ENCODE results near the gene NUTM2A. TPM values are rescaled to one million over a fixed set of nuclear protein-coding genes. Genes with fewer than 3 reads are reported as not detected.
"Not testable (repeated sequence)": the region's sequence is repeated elsewhere in the genome, so short reads cannot be mapped to it uniquely, and the experiment has no call there.

NUTM2A gene
- total RNA-seq, 2 experiments from 2014 or later = 1.2 to 1.6 TPM

GRCh38 chr10:87204801-87205200 lies 20.4 kb upstream of the NUTM2A start:
- H3K27me3 Mint-ChIP-seq; H3K9me3 Mint-ChIP-seq; ATAC-seq (ENCODE audit: poor library complexity); H3K36me3 Mint-ChIP-seq (ENCODE audit: low read depth); H3K4me3 ChIP-seq (ENCODE audit: low read length); POLR2A ChIA-PET; H3K36me3 ChIP-seq (ENCODE audit: insufficient read depth, low read length); CTCF ChIA-PET; H3K27me3 ChIP-seq (ENCODE audit: control insufficient read depth in 1 of 2, insufficient read depth in 2 of 2, low read length in 2 of 2); H3K4me3 Mint-ChIP-seq; H3K27ac Mint-ChIP-seq; H3K9me3 ChIP-seq (ENCODE audit: control insufficient read depth in 1 of 2, insufficient read depth in 1 of 2, low read length in 2 of 2); intact Hi-C loops (cut with DNase I, micrococcal nuclease); H3K27ac ChIP-seq (ENCODE audit: low read depth in 1 of 2, low read length in 2 of 2): not testable (repeated sequence)
- H3K4me1 ChIP-seq (ENCODE audit: insufficient read depth, low read length) = peaks cover 11% of the 10 kb centered on the region
- DNase-seq = peak in 1 of 14 experiments; percentile 27
- peaks cover 17% of the 10 kb centered on the region for H3K4me1 Mint-ChIP-seq (ENCODE audit: low read depth)

GRCh38 chr10:87206922-87207321 lies 18.3 kb upstream of the NUTM2A start:
- H3K27ac ChIP-seq (ENCODE audit: low read depth in 1 of 2, low read length in 2 of 2); H3K9me3 Mint-ChIP-seq; H3K9me3 ChIP-seq (ENCODE audit: control insufficient read depth in 1 of 2, insufficient read depth in 1 of 2, low read length in 2 of 2); intact Hi-C loops (cut with DNase I, micrococcal nuclease); ATAC-seq (ENCODE audit: poor library complexity); CTCF ChIA-PET; POLR2A ChIA-PET; H3K36me3 Mint-ChIP-seq (ENCODE audit: low read depth); H3K36me3 ChIP-seq (ENCODE audit: insufficient read depth, low read length); H3K4me3 ChIP-seq (ENCODE audit: low read length); DNase-seq; H3K27me3 Mint-ChIP-seq; H3K27ac Mint-ChIP-seq; H3K27me3 ChIP-seq (ENCODE audit: control insufficient read depth in 1 of 2, insufficient read depth in 2 of 2, low read length in 2 of 2); H3K4me3 Mint-ChIP-seq: not testable (repeated sequence)
- H3K4me1 Mint-ChIP-seq (ENCODE audit: low read depth) = peaks cover 12% of the 10 kb centered on the region
- H3K4me1 ChIP-seq (ENCODE audit: insufficient read depth, low read length) = peaks cover 11% of the 10 kb centered on the region

DNA sequence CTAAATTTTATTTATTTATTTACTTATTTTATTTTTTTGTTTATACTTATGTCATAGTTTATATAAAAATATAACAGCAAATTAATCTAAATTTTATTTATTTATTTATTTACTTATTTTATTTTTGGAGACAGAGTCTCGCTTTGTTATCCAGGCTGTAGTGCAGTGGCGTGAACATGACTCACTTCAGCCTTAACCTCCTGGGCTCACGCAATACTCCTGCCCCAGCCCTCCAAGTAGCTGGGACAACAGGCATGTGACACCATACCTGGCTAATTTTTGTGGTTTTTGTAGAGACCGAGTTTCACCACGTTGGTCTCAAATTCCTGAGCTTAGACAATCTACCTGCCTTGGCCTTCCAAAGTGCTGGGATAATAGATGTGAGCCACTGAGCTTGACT lies 14.9 kb upstream of the NUTM2A start:
- CTCF ChIA-PET; intact Hi-C loops (cut with DNase I, micrococcal nuclease); POLR2A ChIA-PET: not testable (repeated sequence)

DNA sequence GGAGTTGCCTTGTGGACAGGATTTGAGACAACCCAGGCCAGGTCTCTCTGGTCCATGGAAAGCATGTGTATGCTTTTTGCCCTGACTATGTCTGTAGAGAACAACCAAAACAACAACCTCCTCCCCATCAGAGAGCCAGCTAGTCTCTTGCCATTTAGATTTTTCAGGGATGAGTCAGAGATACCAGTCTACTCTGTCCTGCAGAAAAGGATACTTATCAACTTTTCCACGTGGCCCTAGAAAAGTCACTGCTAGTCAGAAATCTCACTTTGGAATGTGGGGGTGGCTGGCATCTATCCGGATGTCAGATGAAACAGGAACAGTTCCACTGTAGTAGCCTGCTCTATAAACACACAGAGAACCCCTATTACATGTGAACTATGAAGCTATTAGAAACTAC lies 13.4 kb upstream of the NUTM2A start:
- H3K27ac ChIP-seq (ENCODE audit: low read depth in 1 of 2, low read length in 2 of 2); H3K4me1 ChIP-seq (ENCODE audit: insufficient read depth, low read length); POLR2A ChIA-PET; H3K36me3 ChIP-seq (ENCODE audit: insufficient read depth, low read length); H3K27me3 ChIP-seq (ENCODE audit: control insufficient read depth in 1 of 2, insufficient read depth in 2 of 2, low read length in 2 of 2); H3K4me1 Mint-ChIP-seq (ENCODE audit: low read depth); H3K9me3 Mint-ChIP-seq; H3K36me3 Mint-ChIP-seq (ENCODE audit: low read depth); H3K27me3 Mint-ChIP-seq; ATAC-seq (ENCODE audit: poor library complexity); CTCF ChIA-PET; H3K9me3 ChIP-seq (ENCODE audit: control insufficient read depth in 1 of 2, insufficient read depth in 1 of 2, low read length in 2 of 2); H3K27ac Mint-ChIP-seq; intact Hi-C loops (cut with DNase I, micrococcal nuclease); DNase-seq; H3K4me3 Mint-ChIP-seq; H3K4me3 ChIP-seq (ENCODE audit: low read length): not testable (repeated sequence)

More for the DNA sequence above, 14.9 kb upstream of the NUTM2A start:
- not testable (repeated sequence) for H3K36me3 ChIP-seq (ENCODE audit: insufficient read depth, low read length); H3K4me1 Mint-ChIP-seq (ENCODE audit: low read depth); H3K27ac Mint-ChIP-seq; H3K4me1 ChIP-seq (ENCODE audit: insufficient read depth, low read length); H3K27ac ChIP-seq (ENCODE audit: low read depth in 1 of 2, low read length in 2 of 2); H3K36me3 Mint-ChIP-seq (ENCODE audit: low read depth); H3K4me3 ChIP-seq (ENCODE audit: low read length); H3K27me3 Mint-ChIP-seq; H3K9me3 ChIP-seq (ENCODE audit: control insufficient read depth in 1 of 2, insufficient read depth in 1 of 2, low read length in 2 of 2); H3K9me3 Mint-ChIP-seq; ATAC-seq (ENCODE audit: poor library complexity); H3K4me3 Mint-ChIP-seq; H3K27me3 ChIP-seq (ENCODE audit: control insufficient read depth in 1 of 2, insufficient read depth in 2 of 2, low read length in 2 of 2); DNase-seq

- H3K27ac ChIP-seq (ENCODE audit: low read depth in 1 of 2, low read length in 2 of 2); H3K27ac Mint-ChIP-seq; H3K4me1 Mint-ChIP-seq (ENCODE audit: low read depth); H3K27me3 Mint-ChIP-seq; POLR2A ChIA-PET; H3K4me1 ChIP-seq (ENCODE audit: insufficient read depth, low read length); H3K4me3 ChIP-seq (ENCODE audit: low read length); H3K4me3 Mint-ChIP-seq; ATAC-seq (ENCODE audit: poor library complexity); intact Hi-C loops (cut with DNase I, micrococcal nuclease); H3K9me3 ChIP-seq (ENCODE audit: control insufficient read depth in 1 of 2, insufficient read depth in 1 of 2, low read length in 2 of 2); H3K36me3 ChIP-seq (ENCODE audit: insufficient read depth, low read length); H3K27me3 ChIP-seq (ENCODE audit: control insufficient read depth in 1 of 2, insufficient read depth in 2 of 2, low read length in 2 of 2); CTCF ChIA-PET; H3K36me3 Mint-ChIP-seq (ENCODE audit: low read depth); DNase-seq; H3K9me3 Mint-ChIP-seq: not testable (repeated sequence)
Measured at GRCh38 chr10:87213150-87213765, 12.0 kb upstream of the NUTM2A start.

GRCh38 chr10:87213806-87214205 lies 11.4 kb upstream of the NUTM2A start:
- H3K27me3 ChIP-seq (ENCODE audit: control insufficient read depth in 1 of 2, insufficient read depth in 2 of 2, low read length in 2 of 2); H3K9me3 ChIP-seq (ENCODE audit: control insufficient read depth in 1 of 2, insufficient read depth in 1 of 2, low read length in 2 of 2); H3K36me3 ChIP-seq (ENCODE audit: insufficient read depth, low read length); ATAC-seq (ENCODE audit: poor library complexity); intact Hi-C loops (cut with DNase I, micrococcal nuclease); H3K4me1 ChIP-seq (ENCODE audit: insufficient read depth, low read length); H3K27me3 Mint-ChIP-seq; H3K36me3 Mint-ChIP-seq (ENCODE audit: low read depth); H3K27ac ChIP-seq (ENCODE audit: low read depth in 1 of 2, low read length in 2 of 2); H3K4me3 Mint-ChIP-seq; H3K27ac Mint-ChIP-seq; H3K4me3 ChIP-seq (ENCODE audit: low read length); H3K4me1 Mint-ChIP-seq (ENCODE audit: low read depth); H3K9me3 Mint-ChIP-seq; POLR2A ChIA-PET; CTCF ChIA-PET; DNase-seq: not testable (repeated sequence)

DNA sequence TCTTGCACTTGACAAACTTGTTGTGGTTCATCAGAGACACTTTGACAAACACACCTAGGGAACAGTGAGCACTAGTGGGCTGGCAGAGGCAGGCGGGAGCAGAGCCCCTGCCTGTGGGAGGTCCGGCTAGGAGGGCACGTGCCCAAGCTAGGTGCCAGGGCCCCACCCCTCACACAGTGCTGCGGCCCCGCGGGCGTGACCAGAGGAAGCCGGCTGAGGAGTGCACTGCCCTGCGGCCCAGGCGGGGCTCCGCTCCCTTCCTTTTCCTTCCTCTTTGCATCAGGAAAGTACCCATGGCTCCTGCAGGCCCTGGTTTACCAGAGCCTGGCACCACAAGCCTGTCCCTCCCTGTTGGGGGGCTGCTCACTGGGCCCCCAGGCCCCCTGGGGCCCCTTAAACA lies 9.1 kb upstream of the NUTM2A start:
- H3K27me3 ChIP-seq (ENCODE audit: control insufficient read depth in 1 of 2, insufficient read depth in 2 of 2, low read length in 2 of 2); H3K27me3 Mint-ChIP-seq; H3K4me3 ChIP-seq (ENCODE audit: low read length); H3K36me3 Mint-ChIP-seq (ENCODE audit: low read depth); CTCF ChIA-PET; H3K4me1 ChIP-seq (ENCODE audit: insufficient read depth, low read length); H3K9me3 Mint-ChIP-seq; H3K4me1 Mint-ChIP-seq (ENCODE audit: low read depth); H3K27ac ChIP-seq (ENCODE audit: low read depth in 1 of 2, low read length in 2 of 2); intact Hi-C loops (cut with DNase I, micrococcal nuclease); H3K9me3 ChIP-seq (ENCODE audit: control insufficient read depth in 1 of 2, insufficient read depth in 1 of 2, low read length in 2 of 2); H3K36me3 ChIP-seq (ENCODE audit: insufficient read depth, low read length); H3K27ac Mint-ChIP-seq; H3K4me3 Mint-ChIP-seq; POLR2A ChIA-PET; ATAC-seq (ENCODE audit: poor library complexity): not testable (repeated sequence)
- peak in 1 of 14 experiments; percentile 17 for DNase-seq

Data from CD4-positive, alpha-beta T cell (primary cell).